GM21526 (cell line): ENCODE results near the gene LRRC4C.
"Not testable (repeated sequence)": the region's sequence is repeated elsewhere in the genome, so short reads cannot be mapped to it uniquely, and the experiment has no call there.

Experiments used
- ATAC-seq: cut with Tn5 transposase; IDR thresholded peaks from one replicate; pipeline ENCODE4 v1.9.1; 2021; ENCODE audit warnings: moderate library complexity; ENCODE audit not compliant: unreplicated experiment, low FRiP score

LRRC4C gene

DNA sequence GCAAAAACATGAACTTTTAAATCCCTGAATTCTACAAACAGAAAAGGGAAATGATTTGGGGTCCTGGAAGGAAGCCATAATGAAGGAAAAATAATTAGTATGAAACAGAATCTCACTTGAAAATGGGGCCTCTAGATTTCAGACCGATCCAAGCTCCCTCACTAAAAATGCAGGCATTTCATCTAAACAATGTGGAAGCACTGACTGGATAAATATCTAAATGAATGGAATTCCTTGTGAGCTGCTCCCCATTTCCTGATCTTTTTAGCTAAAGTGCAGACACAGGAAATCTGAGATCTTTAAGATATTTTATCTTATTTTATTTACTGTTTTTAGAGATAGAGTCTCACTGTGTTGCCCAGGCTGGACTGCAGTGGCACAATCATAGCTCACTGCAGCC is 1255.8 kb downstream of the LRRC4C start:
- no peak for ATAC-seq

DNA sequence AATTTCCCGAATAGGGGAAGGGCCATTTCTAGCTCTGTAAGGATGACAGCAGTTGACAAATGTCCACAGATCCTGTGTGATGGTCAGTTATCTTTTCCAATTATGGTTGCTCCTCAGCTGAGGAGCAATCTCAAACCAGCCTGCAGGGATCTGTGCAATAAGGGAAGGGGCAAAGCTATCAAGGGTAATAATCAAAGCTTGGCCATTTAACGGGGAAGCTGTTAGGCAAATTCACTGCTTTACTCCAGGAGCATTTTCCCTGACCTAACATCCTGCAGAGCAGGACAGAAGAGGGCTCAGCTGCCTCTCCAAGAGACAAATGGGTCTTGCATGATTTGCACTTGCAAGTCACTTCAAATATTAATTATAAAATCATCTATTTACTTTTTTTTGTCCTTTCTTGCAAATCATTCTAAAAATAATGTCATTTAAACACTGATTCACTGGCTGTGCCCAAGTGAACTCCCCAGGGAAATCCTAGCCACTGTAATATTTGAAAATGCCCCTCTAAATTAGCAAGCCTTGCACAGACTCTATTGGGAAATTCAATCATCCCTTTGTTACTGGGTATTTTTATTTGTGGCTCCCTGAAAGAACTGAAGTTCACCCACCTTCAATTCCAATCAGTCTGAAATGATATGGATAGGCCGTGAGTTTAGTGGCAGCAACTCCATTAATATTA is 1256.7 kb downstream of the LRRC4C start:
- ATAC-seq = no peak

DNA sequence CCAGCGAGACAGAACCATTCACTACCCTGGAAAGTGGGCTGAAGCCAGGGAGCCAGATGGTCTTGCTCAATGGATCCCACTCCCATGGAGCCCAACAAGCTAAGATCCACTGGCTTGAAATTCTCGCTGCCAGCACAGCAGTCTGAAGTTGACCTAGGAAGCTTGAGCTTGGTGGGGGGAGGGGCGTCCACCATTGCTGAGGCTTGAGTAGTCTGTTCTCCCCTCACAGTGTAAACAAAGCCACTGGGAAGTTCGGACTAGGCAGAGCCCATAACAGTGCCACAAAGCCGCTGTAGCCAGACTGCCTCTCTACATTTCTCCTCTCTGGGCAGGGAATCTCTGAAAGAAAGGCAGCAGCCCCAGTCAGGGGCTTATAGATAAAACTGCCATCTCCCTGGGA is 1266.9 kb downstream of the LRRC4C start:
- ATAC-seq = not testable (repeated sequence)

DNA sequence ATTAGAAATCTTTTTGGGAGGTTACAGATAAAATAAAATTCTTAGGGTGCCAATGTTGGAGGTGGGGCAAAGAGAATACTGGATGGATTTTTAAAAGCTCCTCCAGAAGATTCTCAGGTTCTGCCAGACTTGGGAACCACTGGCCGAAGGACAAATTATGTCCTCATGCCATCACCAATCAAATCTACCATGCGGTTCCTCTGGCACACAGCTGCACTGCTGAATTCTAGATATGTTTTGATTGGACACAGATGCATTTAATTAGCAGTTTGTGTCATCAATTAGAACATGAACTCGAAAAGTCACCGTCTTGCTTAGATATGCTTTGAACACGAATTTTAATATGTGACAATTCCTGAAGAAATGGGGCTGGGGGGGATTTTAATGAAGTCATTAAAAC is 1269.2 kb downstream of the LRRC4C start:
- no peak for ATAC-seq

DNA sequence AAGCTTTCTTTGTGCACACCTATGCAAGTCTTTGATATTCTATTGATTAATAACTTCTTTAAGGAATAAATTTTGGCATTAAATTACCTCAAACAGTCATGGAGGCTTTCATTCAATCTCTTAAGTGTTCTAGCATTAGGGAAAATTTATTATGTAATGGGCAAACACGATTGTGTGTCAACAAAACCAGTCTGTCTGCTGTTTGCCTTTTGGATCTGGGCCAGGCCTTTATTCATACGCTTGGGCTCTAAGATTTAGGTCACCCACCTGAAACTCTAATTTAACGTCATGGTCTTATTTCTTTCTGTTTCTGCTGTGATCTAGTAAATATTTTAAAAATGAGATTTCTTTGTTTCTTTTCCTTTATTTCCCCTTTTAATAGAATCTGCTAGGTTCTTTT is 1270.6 kb downstream of the LRRC4C start:
- ATAC-seq = no peak

DNA sequence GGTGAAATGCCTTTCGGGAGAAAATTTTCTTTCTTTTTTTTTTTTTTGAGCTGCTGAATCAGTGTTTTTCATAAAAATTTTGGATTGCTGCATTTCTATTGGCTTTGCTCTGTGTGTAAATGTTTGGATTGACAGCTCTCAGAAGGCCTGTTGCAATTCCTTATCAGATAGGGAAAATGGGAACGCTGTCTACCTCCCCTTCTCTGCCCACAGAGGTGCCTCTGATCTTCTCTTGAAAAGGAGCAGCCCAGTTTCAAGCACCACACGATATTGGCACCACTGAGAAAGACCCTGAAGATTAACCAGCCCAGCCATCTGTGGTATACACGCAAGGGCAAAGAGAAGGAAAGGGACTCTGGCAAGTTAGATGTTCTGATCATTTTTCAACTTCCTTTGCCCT is 1272.2 kb downstream of the LRRC4C start:
- ATAC-seq = no peak

DNA sequence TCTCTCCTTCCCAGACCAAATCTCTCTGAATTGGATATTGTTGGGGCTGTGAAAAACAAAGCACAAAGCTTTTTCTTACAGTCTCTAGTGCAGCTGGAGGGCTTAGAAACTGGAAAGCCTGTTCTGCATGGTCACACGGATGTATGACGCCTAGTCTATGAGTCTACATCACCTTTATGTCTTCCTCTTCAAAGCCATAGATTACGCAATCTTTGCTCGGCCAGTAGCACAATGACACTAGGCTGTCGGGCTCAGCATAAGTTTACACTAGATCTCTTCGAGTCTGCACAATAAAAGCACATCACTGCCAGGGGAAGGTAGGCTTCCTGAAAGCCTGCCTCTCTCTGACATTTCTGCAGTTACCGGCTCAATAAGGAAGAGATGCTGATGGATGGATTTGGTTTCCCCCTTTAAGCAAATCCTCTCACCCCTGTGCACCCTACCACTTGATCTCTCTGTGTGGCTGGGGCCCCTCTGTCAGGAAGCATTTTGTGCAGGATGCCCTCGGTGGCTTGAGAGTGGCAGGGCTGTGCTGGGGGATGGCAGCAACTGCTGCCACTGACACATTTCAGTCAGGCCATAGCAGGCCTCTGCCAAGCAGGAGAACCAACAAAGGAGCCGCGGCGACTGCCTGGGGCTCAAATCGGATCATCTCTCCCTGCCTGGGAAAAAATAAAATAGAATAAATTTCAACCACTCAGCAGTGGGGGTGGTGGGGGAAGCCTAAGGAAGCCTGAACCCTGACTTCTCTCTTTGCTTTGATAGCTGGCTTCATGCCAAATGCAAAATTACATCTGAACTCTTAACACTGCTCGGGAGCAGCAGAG is 1272.8 kb downstream of the LRRC4C start:
- no peak for ATAC-seq

DNA sequence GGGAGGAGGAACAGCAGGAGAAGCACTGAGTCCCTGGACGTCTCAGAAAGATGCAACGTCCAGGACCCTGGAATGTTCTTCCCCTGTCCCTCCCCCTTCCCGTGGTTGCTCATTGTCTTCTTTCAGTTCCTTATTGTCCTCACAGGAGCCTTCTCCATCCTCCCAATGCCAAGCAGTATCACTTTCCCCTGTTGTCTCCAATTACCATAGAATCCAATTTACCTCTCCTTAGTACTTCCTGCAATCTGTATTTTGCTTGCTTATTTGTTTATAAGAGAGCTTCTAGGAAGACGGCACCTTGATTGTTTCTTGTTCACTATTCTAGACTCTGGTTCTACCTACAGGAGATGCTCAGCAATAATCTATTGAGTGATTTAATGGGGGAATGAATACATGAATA is 1273.7 kb downstream of the LRRC4C start:
- ATAC-seq = no peak

DNA sequence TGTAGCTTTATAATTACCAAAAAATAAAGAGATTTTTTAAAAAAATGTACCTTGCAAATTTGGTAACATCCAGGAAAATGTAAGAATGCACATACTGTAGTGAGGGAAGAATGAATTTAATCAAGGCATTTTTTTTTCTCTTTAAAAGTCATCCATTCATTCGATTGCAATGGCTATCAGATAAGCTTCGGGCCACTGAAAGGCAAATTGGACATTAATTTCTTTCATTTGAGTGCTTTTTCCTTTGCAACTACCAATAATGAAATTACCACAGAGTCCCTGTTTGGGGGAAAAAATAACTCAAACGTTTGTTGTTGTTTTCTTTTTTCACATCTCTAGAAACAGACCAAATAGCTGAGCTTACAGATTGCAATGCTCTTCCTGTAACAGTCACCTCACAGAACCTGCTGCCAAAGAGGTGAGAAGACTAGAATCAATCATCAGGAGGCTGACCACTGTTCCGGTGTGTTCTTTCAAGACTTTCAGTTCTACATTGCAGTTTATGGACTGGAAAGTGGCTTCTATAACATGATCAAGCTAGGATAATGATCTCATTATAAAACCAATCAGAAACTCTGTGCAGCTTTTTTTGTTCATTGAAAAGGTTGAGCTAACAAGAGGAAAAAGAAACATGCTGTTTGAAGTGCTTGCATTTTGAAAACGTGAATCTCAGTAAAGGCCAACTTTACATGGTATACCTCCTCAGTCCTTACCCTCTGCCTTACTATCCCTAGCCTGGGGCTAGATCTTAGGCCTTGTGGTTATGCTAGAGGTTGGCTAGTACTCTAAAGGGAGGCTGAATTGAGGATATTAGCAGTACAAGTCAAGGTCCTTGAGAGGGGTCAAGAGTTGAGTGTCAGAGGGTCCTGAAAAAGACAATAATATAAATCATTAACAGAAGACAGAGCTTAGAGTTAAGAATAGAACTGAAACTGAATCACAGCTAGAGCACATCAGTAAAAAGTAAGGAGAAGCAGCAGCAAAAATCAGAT is 1276.1 kb downstream of the LRRC4C start:
- no peak for ATAC-seq

DNA sequence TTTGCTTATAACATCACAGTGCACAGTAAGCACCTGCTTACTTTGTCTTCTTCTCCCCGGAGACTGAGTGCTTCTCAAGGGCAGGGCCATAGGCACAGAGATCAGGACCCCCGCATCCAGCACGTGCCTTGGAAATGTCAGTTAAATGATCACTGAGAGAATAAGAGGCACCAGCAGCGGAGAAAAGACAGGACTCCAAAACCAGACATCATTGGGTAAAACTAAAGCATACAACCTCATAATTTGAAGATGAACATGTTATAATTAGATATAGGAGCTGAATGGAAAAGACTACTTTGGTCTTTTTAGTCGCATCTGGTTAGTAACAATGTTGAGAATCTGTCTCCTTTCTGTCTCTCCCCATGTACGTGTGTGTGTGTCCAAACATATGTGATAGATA is 1279.9 kb downstream of the LRRC4C start:
- no peak for ATAC-seq

DNA sequence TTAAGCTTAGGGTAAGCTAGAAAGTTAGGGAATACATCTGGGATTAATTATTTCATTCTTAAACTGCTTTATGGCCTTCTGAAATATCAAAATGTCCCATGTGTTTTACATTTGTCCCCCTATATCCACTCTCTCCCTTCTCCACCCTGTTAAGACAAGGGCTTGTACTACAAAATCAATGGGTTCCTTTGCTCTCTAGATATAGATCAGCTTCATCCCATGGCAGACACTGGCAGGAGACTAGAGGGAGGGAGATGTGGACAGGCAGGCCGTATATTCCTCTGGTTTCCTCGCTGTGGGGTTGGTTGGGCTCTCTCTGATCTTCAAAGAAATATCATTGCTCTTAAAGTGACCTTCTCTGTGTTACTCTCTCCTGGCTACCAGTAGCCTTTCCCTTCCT is 1281.0 kb downstream of the LRRC4C start:
- no peak for ATAC-seq

DNA sequence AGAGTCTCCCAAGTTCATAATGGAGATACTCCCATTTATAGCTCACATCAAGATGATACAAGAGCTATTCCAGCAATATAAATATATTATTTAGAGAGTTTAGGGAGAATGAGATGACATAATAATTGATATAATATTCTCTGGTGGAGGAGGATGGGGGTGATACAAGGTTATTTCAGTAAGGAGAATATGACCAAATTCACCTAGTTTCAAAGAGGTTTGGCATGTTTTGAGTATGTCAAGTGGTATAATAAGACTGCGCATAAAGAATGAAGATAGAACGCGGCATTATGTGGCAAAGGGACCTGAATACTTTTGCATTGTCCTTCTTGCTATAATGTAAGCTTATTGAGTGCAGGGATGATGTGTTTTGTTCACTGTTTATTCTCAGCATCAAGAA is 1283.5 kb downstream of the LRRC4C start:
- no peak for ATAC-seq

DNA sequence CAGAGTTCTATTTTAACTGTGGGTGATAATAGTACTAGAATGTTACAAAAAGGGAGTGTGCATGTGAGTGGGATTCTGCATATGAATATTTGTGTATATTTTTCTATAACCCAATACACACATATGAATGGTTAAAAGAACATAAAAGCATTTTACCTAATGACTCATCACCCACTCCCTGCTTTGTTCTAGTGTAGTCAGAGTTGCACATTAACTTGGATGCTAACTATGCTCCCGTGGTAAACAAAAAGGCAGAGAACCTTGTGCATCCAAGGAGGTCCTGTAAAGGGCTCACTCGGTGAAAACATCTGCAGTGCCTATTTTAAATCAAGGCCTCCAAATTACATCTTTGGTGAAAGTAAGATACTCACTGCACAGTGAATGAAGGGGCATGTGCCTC is 1289.4 kb downstream of the LRRC4C start:
- no peak for ATAC-seq

DNA sequence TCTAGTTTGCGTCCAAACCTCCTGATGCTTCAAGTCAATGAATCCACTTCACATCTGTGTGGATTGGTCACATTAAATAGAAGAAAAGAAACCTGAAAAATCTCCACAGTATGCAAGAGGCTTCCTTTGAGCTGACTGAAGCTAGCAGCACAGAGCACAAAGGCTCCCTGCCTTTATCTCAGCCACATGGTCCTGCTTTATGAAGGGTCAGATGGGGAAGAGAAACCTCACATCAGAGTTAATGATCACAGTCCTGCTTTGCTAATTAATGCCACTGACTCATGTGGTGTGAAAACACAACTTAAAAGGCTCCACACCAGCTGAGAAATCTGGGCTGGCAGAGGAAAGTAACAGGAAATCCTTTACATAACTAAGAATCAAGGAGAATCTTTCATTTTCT is 1291.0 kb downstream of the LRRC4C start:
- ATAC-seq = no peak

DNA sequence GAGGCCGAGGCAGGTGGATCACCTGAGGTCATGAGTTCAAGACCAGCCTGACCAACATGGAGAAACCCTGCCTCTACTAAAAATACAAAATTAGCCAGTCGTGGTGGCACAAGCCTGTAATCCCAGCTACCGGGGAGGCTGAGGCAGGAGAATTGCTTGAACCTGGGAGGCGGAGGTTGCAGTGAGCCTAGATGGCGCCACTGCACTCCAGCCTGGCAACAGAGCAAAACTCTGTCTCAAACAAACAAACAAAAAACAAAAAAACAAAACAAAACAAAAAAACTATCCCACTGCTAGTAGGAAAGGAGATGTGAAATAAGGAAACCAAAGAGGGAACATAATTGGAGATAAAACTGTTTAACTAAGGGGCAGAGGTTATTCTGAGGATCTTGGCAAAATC is 1291.6 kb downstream of the LRRC4C start:
- ATAC-seq = not testable (repeated sequence)

DNA sequence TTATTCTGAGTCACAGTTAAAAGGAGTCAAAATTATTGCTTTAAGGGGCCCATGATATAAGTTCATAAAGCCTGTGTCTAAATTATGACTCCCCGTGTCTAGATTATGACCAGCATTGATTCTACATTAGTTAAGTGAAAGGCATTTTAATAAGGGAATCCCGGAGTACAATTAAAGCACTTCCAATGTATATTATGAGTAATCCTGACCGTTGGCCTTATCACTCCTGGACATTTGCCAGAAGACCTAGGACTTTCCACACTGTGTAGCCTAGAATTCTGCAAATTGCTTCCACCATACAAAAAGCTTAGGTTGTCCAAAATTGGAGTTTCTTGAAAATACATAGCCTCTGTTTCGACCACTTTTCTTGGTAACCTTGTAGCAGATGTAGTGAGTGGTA is 1292.6 kb downstream of the LRRC4C start:
- ATAC-seq = no peak

DNA sequence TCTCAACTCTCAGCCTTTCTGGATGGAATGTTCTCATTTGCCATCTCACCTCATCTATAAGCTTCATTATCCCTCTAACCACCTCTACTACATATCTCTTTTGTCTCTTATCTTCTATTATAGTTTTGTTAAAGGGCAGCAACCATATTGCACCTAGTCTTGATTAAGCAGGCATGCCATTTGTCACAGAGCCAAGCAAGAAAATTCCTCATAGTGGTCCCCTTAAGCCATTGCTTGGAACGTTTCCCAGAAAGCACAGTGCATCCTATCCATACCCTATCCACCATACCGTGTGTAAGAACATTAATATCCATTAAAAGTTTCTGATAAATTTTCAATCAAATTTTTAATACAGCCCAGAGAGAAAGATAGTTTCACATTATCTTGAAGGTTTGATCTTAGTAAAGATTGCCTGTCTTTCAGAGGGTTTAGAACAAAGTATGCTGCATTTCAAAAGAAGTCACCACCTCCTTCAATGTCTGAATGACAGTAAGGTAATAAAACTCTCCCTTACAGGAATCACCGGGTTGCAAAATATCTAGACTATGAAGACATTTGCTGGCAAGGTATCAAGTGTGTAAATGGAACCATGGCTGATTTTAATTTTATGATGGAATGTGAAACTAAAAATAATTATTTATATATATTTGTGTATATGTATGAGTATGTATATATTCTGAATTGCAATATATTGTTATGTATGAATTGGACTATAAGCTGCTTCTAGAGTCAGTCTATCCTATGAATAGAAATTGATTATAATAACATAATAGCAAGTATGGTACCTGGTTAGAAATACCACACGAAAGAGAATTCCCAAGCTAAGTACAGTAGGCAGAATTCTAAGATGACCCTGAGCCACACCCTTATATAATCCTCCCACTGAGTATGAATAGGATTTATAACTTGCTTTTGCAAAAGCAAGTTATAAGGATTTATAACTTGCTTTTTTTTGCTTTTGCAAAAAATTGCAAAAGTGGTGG is 1296.3 kb downstream of the LRRC4C start:
- no peak for ATAC-seq

DNA sequence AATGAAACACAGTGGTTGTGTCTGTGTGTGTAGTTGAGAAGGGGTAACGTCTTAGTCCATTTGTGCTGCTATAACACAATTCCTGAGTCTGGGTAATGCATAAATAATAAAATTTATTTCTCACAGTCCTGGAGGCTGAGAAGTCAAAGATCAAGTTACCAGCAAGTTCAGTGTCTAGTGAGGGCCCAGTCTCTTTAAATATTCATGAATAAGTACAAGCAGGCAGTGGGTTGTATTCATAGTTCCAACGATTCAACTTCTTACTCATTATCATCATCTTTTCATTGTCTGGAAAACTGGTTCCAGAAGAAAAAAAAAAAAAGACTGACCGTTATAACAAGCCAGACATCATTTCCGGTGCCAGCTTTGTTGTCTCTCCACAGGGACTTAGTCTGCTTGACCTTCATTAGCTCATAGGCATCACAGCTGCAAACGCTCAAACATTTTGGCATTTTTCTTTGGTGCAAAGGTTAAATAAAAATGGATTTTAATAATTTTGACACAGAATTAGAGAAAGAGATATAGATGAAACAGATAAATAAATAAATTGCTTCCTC is 1297.5 kb downstream of the LRRC4C start:
- no peak for ATAC-seq

DNA sequence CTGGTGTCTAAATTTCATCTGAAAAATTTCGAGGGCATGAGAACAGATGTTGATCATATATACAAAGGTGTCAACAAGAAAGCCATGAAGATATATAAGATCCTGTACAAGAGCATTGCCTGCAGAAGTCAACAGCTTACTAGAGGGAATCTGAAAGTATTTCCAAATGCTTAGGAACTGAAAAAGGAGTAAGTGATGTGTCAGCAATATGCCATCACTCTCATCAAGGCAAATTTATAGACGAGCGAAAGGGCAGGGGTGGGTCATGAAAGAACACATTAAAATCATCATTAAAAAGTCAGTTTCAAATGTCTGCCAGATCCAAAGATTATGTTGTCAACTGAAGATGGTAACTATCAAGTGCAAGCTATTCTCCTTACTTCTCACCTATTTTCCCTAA is 1299.0 kb downstream of the LRRC4C start:
- ATAC-seq = no peak

DNA sequence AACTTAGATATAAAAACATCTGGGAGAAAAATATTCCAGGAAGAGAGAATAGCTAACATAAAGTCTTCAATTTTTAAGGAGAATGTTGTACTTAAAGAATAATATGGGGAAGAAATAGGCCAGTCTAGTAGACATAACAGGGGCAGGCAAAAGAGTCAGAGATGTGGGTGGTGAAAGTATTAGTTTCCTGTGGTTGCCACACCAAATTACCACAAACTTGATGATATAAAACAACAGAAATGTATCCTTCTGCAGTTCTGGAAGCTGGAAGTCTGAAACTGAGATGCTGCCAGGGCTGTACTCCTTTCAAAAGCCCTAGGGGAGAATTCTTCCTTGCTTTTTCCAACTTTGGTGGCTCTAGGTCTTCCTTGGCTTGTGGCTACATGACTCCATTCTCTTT is 1309.7 kb downstream of the LRRC4C start:
- no peak for ATAC-seq
